ENCODE data around the gene UCP1.

DNA sequence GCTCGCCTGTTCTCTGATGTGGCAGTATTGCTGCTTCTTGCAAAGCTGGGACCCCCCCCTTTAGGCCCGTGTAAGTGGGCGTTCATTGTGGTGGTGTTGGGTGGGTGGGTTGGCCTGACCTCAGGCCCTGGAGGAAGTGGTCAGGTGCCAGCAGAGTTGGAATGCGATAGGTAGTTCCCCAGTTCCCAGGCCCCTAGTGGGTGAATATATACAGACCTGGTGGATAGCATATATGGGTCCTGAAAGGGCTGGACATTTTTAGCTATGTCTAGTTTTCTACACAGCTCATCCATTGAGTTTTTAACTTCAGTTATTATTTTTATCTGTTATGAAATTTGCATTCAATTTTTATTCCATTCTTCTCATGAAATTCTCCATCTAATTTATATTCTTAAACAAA is 35.8 kb upstream of the UCP1 start:
- no peak for TF ChIP-seq EZH2 (IDR thresholded peaks at IDR 0.05)
- TF ChIP-seq POLR2AphosphoS5 (IDR thresholded peaks at IDR 0.05; ENCODE audit: borderline replicate concordance, low read depth, low read length): no peak
